Loucy (cell line): ENCODE results near the gene TBC1D1.

Experiments used
- EZH2phosphoT487 ChIP-seq: fragments of 200-600 bp; IDR thresholded peaks from 2 replicates; pipeline ENCODE4 v1.6.1; 2018; ENCODE audit warnings: antibody characterized with exemption, mild to moderate bottlenecking, moderate library complexity, borderline replicate concordance
- TF ChIP-seq, protein P1 (sequence below): fragments of 200-600 bp; sonication (generic); conservative IDR thresholded peaks from 2 replicates; pipeline ENCODE4 v1.5.1; 2014; ENCODE audit warnings: mild to moderate bottlenecking, antibody characterized with exemption, low read length

DNA sequence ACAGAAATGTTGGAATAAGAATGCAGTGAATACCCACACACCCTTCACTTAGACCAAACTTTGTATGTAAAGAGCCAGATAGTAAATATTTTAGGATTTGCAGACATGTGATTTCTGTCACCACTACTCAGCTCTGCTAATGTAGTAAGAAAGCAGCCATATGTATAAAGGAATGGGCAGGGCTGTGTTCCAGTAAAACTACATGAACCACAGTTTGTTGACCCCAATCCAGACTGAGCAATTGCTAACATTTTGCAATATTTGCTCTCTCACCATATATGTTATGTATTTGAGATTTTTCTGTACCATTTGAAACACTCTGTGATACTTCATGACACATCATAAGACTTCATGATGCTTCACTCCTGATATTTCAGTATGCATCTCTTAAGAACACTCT lies 32.0 kb upstream of the TBC1D1 start:
- TF ChIP-seq, protein P1, sequence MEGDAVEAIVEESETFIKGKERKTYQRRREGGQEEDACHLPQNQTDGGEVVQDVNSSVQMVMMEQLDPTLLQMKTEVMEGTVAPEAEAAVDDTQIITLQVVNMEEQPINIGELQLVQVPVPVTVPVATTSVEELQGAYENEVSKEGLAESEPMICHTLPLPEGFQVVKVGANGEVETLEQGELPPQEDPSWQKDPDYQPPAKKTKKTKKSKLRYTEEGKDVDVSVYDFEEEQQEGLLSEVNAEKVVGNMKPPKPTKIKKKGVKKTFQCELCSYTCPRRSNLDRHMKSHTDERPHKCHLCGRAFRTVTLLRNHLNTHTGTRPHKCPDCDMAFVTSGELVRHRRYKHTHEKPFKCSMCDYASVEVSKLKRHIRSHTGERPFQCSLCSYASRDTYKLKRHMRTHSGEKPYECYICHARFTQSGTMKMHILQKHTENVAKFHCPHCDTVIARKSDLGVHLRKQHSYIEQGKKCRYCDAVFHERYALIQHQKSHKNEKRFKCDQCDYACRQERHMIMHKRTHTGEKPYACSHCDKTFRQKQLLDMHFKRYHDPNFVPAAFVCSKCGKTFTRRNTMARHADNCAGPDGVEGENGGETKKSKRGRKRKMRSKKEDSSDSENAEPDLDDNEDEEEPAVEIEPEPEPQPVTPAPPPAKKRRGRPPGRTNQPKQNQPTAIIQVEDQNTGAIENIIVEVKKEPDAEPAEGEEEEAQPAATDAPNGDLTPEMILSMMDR: no peak
- TF ChIP-seq EZH2phosphoT487: no peak
